ENCODE data around the gene ALPK3. TPM values are rescaled to one million over a fixed set of nuclear protein-coding genes. Genes with fewer than 3 reads are reported as not detected.

ALPK3 gene
- total RNA-seq, 1 donor, result 0.36 TPM

- Histone ChIP-seq H3K4me3 (ENCODE audit: insufficient read depth, low read length) (no peak overlapping the region), H3K27me3 (ENCODE audit: insufficient read depth, low read length) (peaks cover 9% of the 10 kb centered on the region), H3K4me1 (ENCODE audit: insufficient read depth, low read length) (peaks cover 3% of the 10 kb centered on the region), H3K36me3 (ENCODE audit: insufficient read depth, low read length) (no peaks in the 10 kb centered on the region), H4K20me1 (ENCODE audit: insufficient read depth, low read length) (no peaks in the 10 kb centered on the region), H3K9me3 (ENCODE audit: low read depth, low read length) (no peaks in the 10 kb centered on the region), H3K27ac (ENCODE audit: low read depth, low read length) (no peak overlapping the region), H3K4me2 (ENCODE audit: insufficient read depth, low read length) (no peak overlapping the region), H3K79me2 (ENCODE audit: insufficient read depth, low read length) (no peaks in the 10 kb centered on the region), H2AFZ (ENCODE audit: low read length) (no peak overlapping the region)
- DNase-seq (ENCODE audit: insufficient read length, low spot score, missing footprints), result no peak
- no peak for TF ChIP-seq CTCF (IDR thresholded peaks at IDR 0.05; ENCODE audit: extremely low read depth, low read depth, low read length)
Measured at GRCh38 chr15:84831613-84832012, 14.5 kb downstream of the ALPK3 start.

GRCh38 chr15:84832448-84833040 is 15.4 kb downstream of the ALPK3 start:
- Histone ChIP-seq H3K4me1 (ENCODE audit: insufficient read depth, low read length) (peaks cover 3% of the 10 kb centered on the region), H3K4me3 (ENCODE audit: insufficient read depth, low read length) (no peak overlapping the region), H3K27me3 (ENCODE audit: insufficient read depth, low read length) (peaks cover 9% of the 10 kb centered on the region), H3K27ac (ENCODE audit: low read depth, low read length) (no peak overlapping the region), H3K9me3 (ENCODE audit: low read depth, low read length) (no peaks in the 10 kb centered on the region), H3K79me2 (ENCODE audit: insufficient read depth, low read length) (no peaks in the 10 kb centered on the region), H3K36me3 (ENCODE audit: insufficient read depth, low read length) (no peaks in the 10 kb centered on the region), H4K20me1 (ENCODE audit: insufficient read depth, low read length) (no peaks in the 10 kb centered on the region), H2AFZ (ENCODE audit: low read length) (no peak overlapping the region), H3K4me2 (ENCODE audit: insufficient read depth, low read length) (no peak overlapping the region)
- TF ChIP-seq CTCF (IDR thresholded peaks at IDR 0.05; ENCODE audit: extremely low read depth, low read depth, low read length), result no peak
- no peak for DNase-seq (ENCODE audit: insufficient read length, low spot score, missing footprints)

GRCh38 chr15:84833447-84834228 is 16.5 kb downstream of the ALPK3 start:
- no peak overlapping the region for H3K27ac ChIP-seq (ENCODE audit: low read depth, low read length)
- TF ChIP-seq CTCF (IDR thresholded peaks at IDR 0.05; ENCODE audit: extremely low read depth, low read depth, low read length), result no peak
- no peaks in the 10 kb centered on the region for H3K36me3 ChIP-seq (ENCODE audit: insufficient read depth, low read length)
- H3K4me1 ChIP-seq (ENCODE audit: insufficient read depth, low read length), result peaks cover 3% of the 10 kb centered on the region
- DNase-seq (ENCODE audit: insufficient read length, low spot score, missing footprints), result no peak
- peaks cover 9% of the 10 kb centered on the region for H3K27me3 ChIP-seq (ENCODE audit: insufficient read depth, low read length)
- no peaks in the 10 kb centered on the region for H3K79me2 ChIP-seq (ENCODE audit: insufficient read depth, low read length)
- H3K4me2 ChIP-seq (ENCODE audit: insufficient read depth, low read length), result no peak overlapping the region
- H3K4me3 ChIP-seq (ENCODE audit: insufficient read depth, low read length), result no peak overlapping the region
- H4K20me1 ChIP-seq (ENCODE audit: insufficient read depth, low read length), result no peaks in the 10 kb centered on the region
- H3K9me3 ChIP-seq (ENCODE audit: low read depth, low read length), result no peaks in the 10 kb centered on the region
- no peak overlapping the region for H2AFZ ChIP-seq (ENCODE audit: low read length)

GRCh38 chr15:84834229-84834955 is 17.2 kb downstream of the ALPK3 start:
- no peak overlapping the region for H2AFZ ChIP-seq (ENCODE audit: low read length)
- TF ChIP-seq CTCF (IDR thresholded peaks at IDR 0.05; ENCODE audit: extremely low read depth, low read depth, low read length), result no peak
- peaks cover 3% of the 10 kb centered on the region for H3K4me1 ChIP-seq (ENCODE audit: insufficient read depth, low read length)
- H4K20me1 ChIP-seq (ENCODE audit: insufficient read depth, low read length), result no peaks in the 10 kb centered on the region
- no peak for DNase-seq (ENCODE audit: insufficient read length, low spot score, missing footprints)
- no peaks in the 10 kb centered on the region for H3K9me3 ChIP-seq (ENCODE audit: low read depth, low read length)
- no peak overlapping the region for H3K4me3 ChIP-seq (ENCODE audit: insufficient read depth, low read length)
- H3K27ac ChIP-seq (ENCODE audit: low read depth, low read length), result no peak overlapping the region
- H3K4me2 ChIP-seq (ENCODE audit: insufficient read depth, low read length), result no peak overlapping the region
- no peaks in the 10 kb centered on the region for H3K79me2 ChIP-seq (ENCODE audit: insufficient read depth, low read length)
- H3K27me3 ChIP-seq (ENCODE audit: insufficient read depth, low read length), result peaks cover 9% of the 10 kb centered on the region
- no peaks in the 10 kb centered on the region for H3K36me3 ChIP-seq (ENCODE audit: insufficient read depth, low read length)
